Thoracic aorta (tissue), 2 donors: ENCODE measurements around the gene VAMP1. TPM values are rescaled to one million over a fixed set of nuclear protein-coding genes. Genes with fewer than 3 reads are reported as not detected.

Experiments used
- ATAC-seq: fragments of 150-250 bp; one replicate; pipeline ENCODE4 v1.8.0; 2017; ENCODE audit warnings: low read depth; ENCODE audit not compliant: insufficient number of reproducible peaks, low FRiP score
- DNase-seq: peaks from one replicate; pipeline ENCODE4 v3.0.0-alpha.2; 2020; ENCODE audit warnings: low spot score
- H3K27ac ChIP-seq, 2 donors: fragments of 200-600 bp; sonication (generic); 1 replicate in 1 of 2; 2 replicates in 1 of 2; pipeline ENCODE4 v1.5.1; 2016; ENCODE audit warnings: mild to moderate bottlenecking in 2 of 2, moderate library complexity in 2 of 2
- H3K27me3 ChIP-seq: fragments of 200-600 bp; sonication (generic); replicated peaks from 2 replicates; pipeline ENCODE4 v1.6.0; 2016; ENCODE audit warnings: mild to moderate bottlenecking; ENCODE audit not compliant: insufficient read depth
- H3K36me3 ChIP-seq: fragments of 200-600 bp; sonication (generic); one replicate; pipeline ENCODE4 v1.5.1; 2016
- H3K4me1 ChIP-seq, 2 donors: fragments of 200-600 bp; sonication (generic); 1 replicate in 1 of 2; 2 replicates in 1 of 2; pipeline versions ENCODE4 v1.5.1 to v1.6.0; 2016; ENCODE audit warnings: low read depth in 2 of 2, mild to moderate bottlenecking in 1 of 2; ENCODE audit not compliant: control insufficient read depth in 1 of 2
- H3K4me3 ChIP-seq: fragments of 200-600 bp; sonication (generic); 2 replicates; pipeline ENCODE4 v1.5.1; 2016; ENCODE audit warnings: mild to moderate bottlenecking
- H3K9me3 ChIP-seq: fragments of 200-600 bp; sonication (generic); 2 replicates; pipeline ENCODE4 v1.5.1; 2016
- CTCF ChIP-seq: fragments of 200-600 bp; sonication (generic); IDR thresholded peaks from one replicate; pipeline ENCODE4 v1.5.1; 2019; ENCODE audit warnings: antibody characterized with exemption
- total RNA-seq, 2 donors: library from RNA; depleted of rRNA; stranded (reverse); fragments of >200 nt; gene quantifications; one replicate each; pipeline versions ENCODE4 v1.1.0 to v1.2.3, GENCODE V29; 2016

VAMP1 gene
- total RNA-seq, 2 donors from 2014 or later: 24.4 to 29.9 TPM

GRCh38 chr12:6466184-6466573, 4.3 kb downstream of the VAMP1 start:
- DNase-seq: no peak
- Histone ChIP-seq H3K9me3 (no peaks in the 10 kb centered on the region), H3K27me3 (no peaks in the 10 kb centered on the region), H3K4me3 (no peak overlapping the region), H3K27ac (no peak overlapping the region), H3K4me1 (peaks cover 13 to 33% of the 10 kb centered on the region in 2 donors), H3K36me3 (peaks cover 34% of the 10 kb centered on the region)
- no peak for TF ChIP-seq CTCF
- ATAC-seq: no peak

GRCh38 chr12:6465467-6466183, 4.9 kb downstream of the VAMP1 start:
- DNase-seq (no peak), ATAC-seq (no peak)
- Histone ChIP-seq H3K9me3 (no peaks in the 10 kb centered on the region), H3K36me3 (peaks cover 40% of the 10 kb centered on the region), H3K27ac (no peak overlapping the region), H3K27me3 (no peaks in the 10 kb centered on the region), H3K4me3 (no peak overlapping the region), H3K4me1 (peaks cover 12 to 37% of the 10 kb centered on the region in 2 donors)
- TF ChIP-seq CTCF: peak; percentile 86

- H3K4me3 ChIP-seq: no peak overlapping the region
- no peaks in the 10 kb centered on the region for H3K27me3 ChIP-seq
- H3K27ac ChIP-seq: no peak overlapping the region
- H3K4me1 ChIP-seq: peaks cover 10 to 33% of the 10 kb centered on the region in 2 donors
- TF ChIP-seq CTCF: no peak
- DNase-seq (no peak), ATAC-seq (no peak)
- H3K9me3 ChIP-seq: no peaks in the 10 kb centered on the region
- H3K36me3 ChIP-seq: peaks cover 45% of the 10 kb centered on the region
Measured at GRCh38 chr12:6464531-6464930, 5.9 kb downstream of the VAMP1 start.

GRCh38 chr12:6463858-6464257, 6.6 kb downstream of the VAMP1 start:
- no peak for TF ChIP-seq CTCF
- ATAC-seq (no peak), DNase-seq (no peak)
- H3K27ac ChIP-seq: peak overlapping the region in 1 of 2 donors; percentile 25
- peaks cover 4 to 27% of the 10 kb centered on the region in 2 donors for H3K4me1 ChIP-seq
- peaks cover 48% of the 10 kb centered on the region for H3K36me3 ChIP-seq
- H3K27me3 ChIP-seq: no peaks in the 10 kb centered on the region
- no peak overlapping the region for H3K4me3 ChIP-seq
- H3K9me3 ChIP-seq: no peaks in the 10 kb centered on the region

GRCh38 chr12:6463216-6463615, 7.3 kb downstream of the VAMP1 start:
- DNase-seq (no peak), ATAC-seq (no peak)
- Histone ChIP-seq H3K4me3 (no peak overlapping the region), H3K36me3 (peaks cover 54% of the 10 kb centered on the region), H3K27ac (no peak overlapping the region), H3K9me3 (no peaks in the 10 kb centered on the region), H3K27me3 (no peaks in the 10 kb centered on the region), H3K4me1 (peaks cover 0 to 20% of the 10 kb centered on the region in 2 donors)
- no peak for TF ChIP-seq CTCF
